Smooth muscle cell (in vitro differentiated cells): ENCODE measurements around the gene MN1. TPM values are rescaled to one million over a fixed set of nuclear protein-coding genes. Genes with fewer than 3 reads are reported as not detected.

Experiments used
- DNase-seq: peaks from one replicate; lab custom pipeline; 2025; ENCODE audit not compliant: unreplicated experiment; lab: John Stamatoyannopoulos, UW
- H2AFZ ChIP-seq: fragments of 200-600 bp; sonication (generic); 2 replicates; pipeline ENCODE4 v1.6.0; 2016; ENCODE audit warnings: antibody characterized with exemption, low read depth, mild to moderate bottlenecking
- H3F3A ChIP-seq: fragments of 200-600 bp; sonication (generic); 2 replicates; pipeline ENCODE4 v1.6.0; 2017; ENCODE audit warnings: antibody characterized with exemption, low read depth
- H3K27ac ChIP-seq: fragments of 200-600 bp; sonication (generic); 2 replicates; pipeline ENCODE4 v1.5.1; 2016; ENCODE audit warnings: low read depth, mild to moderate bottlenecking
- H3K27me3 ChIP-seq: fragments of 200-600 bp; sonication (generic); 2 replicates; pipeline ENCODE4 v1.6.1; 2016; ENCODE audit warnings: low read depth, mild to moderate bottlenecking
- H3K36me3 ChIP-seq: fragments of 200-600 bp; sonication (generic); 2 replicates; pipeline ENCODE4 v1.5.1; 2016; ENCODE audit warnings: low read depth
- H3K4me1 ChIP-seq: fragments of 200-600 bp; sonication (generic); 2 replicates; pipeline ENCODE4 v1.5.1; 2016; ENCODE audit warnings: low read depth
- H3K4me2 ChIP-seq: fragments of 200-600 bp; sonication (generic); 2 replicates; pipeline ENCODE4 v1.6.0; 2016; ENCODE audit warnings: mild to moderate bottlenecking
- H3K4me3 ChIP-seq: fragments of 200-600 bp; sonication (generic); 2 replicates; pipeline ENCODE4 v1.5.1; 2016; ENCODE audit warnings: mild to moderate bottlenecking
- H3K79me2 ChIP-seq: fragments of 200-600 bp; sonication (generic); 2 replicates; pipeline ENCODE4 v1.6.0; 2016; ENCODE audit warnings: low read depth, mild to moderate bottlenecking
- H3K9ac ChIP-seq: fragments of 200-600 bp; sonication (generic); 2 replicates; pipeline ENCODE4 v1.6.0; 2016; ENCODE audit warnings: low read depth
- H3K9me3 ChIP-seq: fragments of 200-600 bp; sonication (generic); replicated peaks from 2 replicates; pipeline ENCODE4 v1.5.1; 2016; ENCODE audit warnings: low read depth
- H4K20me1 ChIP-seq: fragments of 200-600 bp; sonication (generic); 2 replicates; pipeline ENCODE4 v1.6.0; 2016; ENCODE audit warnings: low read depth
- WGBS: methylation state at CpG from one replicate; pipeline ENCODE4 v1.1.7; 2016; ENCODE audit warnings: low lambda C conversion rate; 5-methylcytosine and 5-hydroxymethylcytosine counted together
- polyA plus RNA-seq: library from polyadenylated mRNA; unstranded; fragments of >200 nt; fragmentation: Nextera tagmentation; extraction: Ambion mirVana; gene quantifications from 2 replicates; pipeline ENCODE4 v1.2.1, GENCODE V29; 2016
- total RNA-seq: library from RNA; depleted of rRNA; stranded (reverse); fragments of >200 nt; gene quantifications from 2 replicates; pipeline ENCODE4 v1.2.3, GENCODE V29; 2014
- TF ChIP-seq, protein P1 (sequence below): fragments of 200-600 bp; sonication (generic); IDR thresholded peaks from 2 replicates; pipeline ENCODE4 v1.5.1; 2017; ENCODE audit warnings: borderline replicate concordance, mild to moderate bottlenecking, antibody characterized with exemption; ENCODE audit not compliant: insufficient read depth, poor library complexity, severe bottlenecking

The MN1 gene
- total and polyA plus RNA-seq, 2 experiments from 2014 or later = 0.98 to 3.3 TPM

DNA sequence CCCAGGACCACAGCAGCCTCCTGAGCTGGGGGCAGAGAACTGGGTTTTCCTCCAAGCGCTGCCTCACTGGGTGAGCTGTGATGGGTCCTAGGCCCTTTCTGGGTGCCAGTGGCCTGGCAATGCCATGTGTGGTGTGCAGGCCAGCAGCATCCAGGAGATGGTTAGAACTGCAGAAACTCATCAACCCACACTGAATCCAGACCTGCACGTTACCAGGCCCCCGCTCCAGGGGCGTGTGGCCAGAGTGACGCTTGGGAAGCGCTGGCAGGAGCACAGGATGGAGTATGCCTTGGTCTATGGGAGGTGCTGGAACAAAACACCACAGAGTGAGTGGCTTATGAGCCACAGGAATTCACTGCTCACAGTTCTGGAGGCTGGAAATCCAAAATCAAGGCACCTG lies 97.0 kb downstream of the MN1 start:
- WGBS = 96% methylated on average over 6 of the region's 6 CpGs
- no peak for DNase-seq

DNA sequence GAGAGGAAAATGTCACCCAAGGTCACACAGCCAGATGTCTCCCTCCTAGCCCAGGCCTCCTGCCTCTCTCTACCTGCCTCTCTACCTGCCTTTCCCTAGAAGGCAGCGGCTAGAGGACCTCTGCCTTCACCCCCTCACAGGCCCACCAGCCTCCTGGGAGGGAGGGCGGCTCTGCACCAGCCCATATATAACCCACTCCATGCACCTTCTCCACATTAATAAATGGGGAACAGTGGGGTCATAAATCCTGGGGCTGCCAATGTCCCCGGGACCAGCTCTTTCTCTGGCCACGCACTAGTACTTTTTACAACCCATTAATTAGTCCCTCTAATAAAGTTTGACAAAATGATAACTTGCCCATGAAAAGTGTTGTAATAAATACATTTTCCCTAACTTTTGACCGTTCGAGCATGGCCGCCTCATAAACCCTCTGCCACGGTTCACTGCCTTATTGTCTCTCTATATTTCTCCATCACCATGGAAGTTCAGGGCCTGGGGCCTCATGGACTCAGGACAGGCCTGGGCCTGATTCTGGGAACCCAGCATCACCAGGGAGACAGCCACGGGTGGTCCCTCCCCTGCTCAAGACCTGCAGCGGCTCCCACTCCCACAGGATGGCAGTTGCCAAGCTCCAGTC lies 102.1 kb downstream of the MN1 start:
- Histone ChIP-seq H3K27me3 (no peaks in the 10 kb centered on the region), H3K4me1 (no peaks in the 10 kb centered on the region), H3K9ac (no peak overlapping the region), H3K27ac (no peak overlapping the region), H3K4me2 (no peak overlapping the region), H3F3A (no peaks in the 10 kb centered on the region), H3K4me3 (no peak overlapping the region), H2AFZ (no peak overlapping the region), H3K79me2 (no peaks in the 10 kb centered on the region), H4K20me1 (no peaks in the 10 kb centered on the region), H3K36me3 (no peaks in the 10 kb centered on the region), H3K9me3 (peaks cover 4% of the 10 kb centered on the region)
- no peak for DNase-seq
- TF ChIP-seq, protein P1, sequence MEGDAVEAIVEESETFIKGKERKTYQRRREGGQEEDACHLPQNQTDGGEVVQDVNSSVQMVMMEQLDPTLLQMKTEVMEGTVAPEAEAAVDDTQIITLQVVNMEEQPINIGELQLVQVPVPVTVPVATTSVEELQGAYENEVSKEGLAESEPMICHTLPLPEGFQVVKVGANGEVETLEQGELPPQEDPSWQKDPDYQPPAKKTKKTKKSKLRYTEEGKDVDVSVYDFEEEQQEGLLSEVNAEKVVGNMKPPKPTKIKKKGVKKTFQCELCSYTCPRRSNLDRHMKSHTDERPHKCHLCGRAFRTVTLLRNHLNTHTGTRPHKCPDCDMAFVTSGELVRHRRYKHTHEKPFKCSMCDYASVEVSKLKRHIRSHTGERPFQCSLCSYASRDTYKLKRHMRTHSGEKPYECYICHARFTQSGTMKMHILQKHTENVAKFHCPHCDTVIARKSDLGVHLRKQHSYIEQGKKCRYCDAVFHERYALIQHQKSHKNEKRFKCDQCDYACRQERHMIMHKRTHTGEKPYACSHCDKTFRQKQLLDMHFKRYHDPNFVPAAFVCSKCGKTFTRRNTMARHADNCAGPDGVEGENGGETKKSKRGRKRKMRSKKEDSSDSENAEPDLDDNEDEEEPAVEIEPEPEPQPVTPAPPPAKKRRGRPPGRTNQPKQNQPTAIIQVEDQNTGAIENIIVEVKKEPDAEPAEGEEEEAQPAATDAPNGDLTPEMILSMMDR = no peak
- WGBS = 86% methylated on average over 10 of the region's 10 CpGs

More for the DNA sequence above, 97.0 kb downstream of the MN1 start:
- H3K4me1 ChIP-seq = no peaks in the 10 kb centered on the region
- H3F3A ChIP-seq = no peaks in the 10 kb centered on the region
- no peak overlapping the region for H3K4me3 ChIP-seq
- TF ChIP-seq, protein P1 = no peak
- no peak overlapping the region for H2AFZ ChIP-seq
- no peaks in the 10 kb centered on the region for H3K79me2 ChIP-seq
- no peak overlapping the region for H3K27ac ChIP-seq
- no peaks in the 10 kb centered on the region for H4K20me1 ChIP-seq
- no peak overlapping the region for H3K4me2 ChIP-seq
- no peaks in the 10 kb centered on the region for H3K27me3 ChIP-seq
- no peaks in the 10 kb centered on the region for H3K36me3 ChIP-seq
- H3K9ac ChIP-seq = no peak overlapping the region
- H3K9me3 ChIP-seq = no peaks in the 10 kb centered on the region

- no peak for DNase-seq
- no peak overlapping the region for H3K27ac ChIP-seq
- 91% methylated on average over 5 of the region's 5 CpGs for WGBS
- no peak overlapping the region for H3K4me2 ChIP-seq
- H3K27me3 ChIP-seq = no peaks in the 10 kb centered on the region
- no peak overlapping the region for H3K9ac ChIP-seq
- H3K79me2 ChIP-seq = no peaks in the 10 kb centered on the region
- H3F3A ChIP-seq = no peaks in the 10 kb centered on the region
- H3K9me3 ChIP-seq = peaks cover 4% of the 10 kb centered on the region
- TF ChIP-seq, protein P1 = no peak
- no peak overlapping the region for H2AFZ ChIP-seq
- no peaks in the 10 kb centered on the region for H3K36me3 ChIP-seq
- H4K20me1 ChIP-seq = no peaks in the 10 kb centered on the region
- no peaks in the 10 kb centered on the region for H3K4me1 ChIP-seq
- no peak overlapping the region for H3K4me3 ChIP-seq
These were observed 102.7 kb downstream of the MN1 start for GRCh38 chr22:27698813-27699212.

Other genes starting within 250 kb of the MN1 start
- gene PITPNB, start 117.5 kb upstream of the MN1 start, total RNA-seq = 25.0 and 37.8 TPM in 2 replicates
- gene PITPNB, start 117.5 kb upstream of the MN1 start, polyA plus RNA-seq = 47.0 and 55.2 TPM in 2 replicates